AG09309 (cell line): ENCODE measurements around the gene CYREN.

ENCODE experiments used
- DNase-seq: peaks from one replicate; pipeline ENCODE4 v3.0.0-alpha.2; 2010; ENCODE audit warnings: low read depth
- H3K4me3 ChIP-seq: 2 replicates; pipeline ENCODE4 v1.5.1; 2011; ENCODE audit warnings: mild to moderate bottlenecking, low read depth, low read length, moderate library complexity; ENCODE audit not compliant: control insufficient read depth
- CTCF ChIP-seq: IDR thresholded peaks from 2 replicates; pipeline ENCODE4 v1.5.1; 2011; ENCODE audit warnings: mild to moderate bottlenecking, low read depth, low read length, inconsistent platforms; ENCODE audit not compliant: insufficient read depth, control insufficient read depth; ENCODE audit errors: missing control alignments

Gene CYREN

GRCh38 chr7:135158874-135159273 lies 11.6 kb downstream of the CYREN start:
- no peak overlapping the region for H3K4me3 ChIP-seq
- DNase-seq = no peak
- TF ChIP-seq CTCF = no peak

- no peak for TF ChIP-seq CTCF
- H3K4me3 ChIP-seq = no peak overlapping the region
- no peak for DNase-seq
Observed at GRCh38 chr7:135158141-135158655, 12.3 kb downstream of the CYREN start.

- TF ChIP-seq CTCF = no peak
- DNase-seq = no peak
- no peak overlapping the region for H3K4me3 ChIP-seq
Observed at GRCh38 chr7:135156290-135156689, 14.2 kb downstream of the CYREN start.

- TF ChIP-seq CTCF = no peak
- DNase-seq = no peak
- H3K4me3 ChIP-seq = no peak overlapping the region
Observed at GRCh38 chr7:135154734-135155133, 15.8 kb downstream of the CYREN start.

- H3K4me3 ChIP-seq = no peak overlapping the region
- TF ChIP-seq CTCF = no peak
- no peak for DNase-seq
Observed at GRCh38 chr7:135152442-135152841, 18.1 kb downstream of the CYREN start.

- TF ChIP-seq CTCF = no peak
- no peak for DNase-seq
- no peak overlapping the region for H3K4me3 ChIP-seq
Observed at GRCh38 chr7:135151533-135151932, 19.0 kb downstream of the CYREN start.

GRCh38 chr7:135151132-135151531 lies 19.4 kb downstream of the CYREN start:
- DNase-seq = no peak
- H3K4me3 ChIP-seq = no peak overlapping the region
- no peak for TF ChIP-seq CTCF
